Gastrocnemius medialis (tissue), 4 donors: ENCODE results near the gene FGF14. TPM values are rescaled to one million over a fixed set of nuclear protein-coding genes. Genes with fewer than 3 reads are reported as not detected.

ENCODE experiments used
- ATAC-seq, 2 donors: fragments of 150-250 bp; one replicate each; pipeline ENCODE4 v1.9.1; 2016
- DNase-seq, 2 donors: peaks; one replicate each; pipeline ENCODE4 v3.0.0-alpha.2; 2019
- H3K27ac ChIP-seq, 4 donors: fragments of 200-600 bp; sonication (generic); 1 replicate in 1 of 4; 2 replicates in 3 of 4; pipeline ENCODE4 v1.5.1; 2016 to 2018; ENCODE audit warnings: mild to moderate bottlenecking in 2 of 4, moderate library complexity in 1 of 4
- H3K27me3 ChIP-seq, 3 donors: fragments of 200-600 bp; sonication (generic) in 2 of 3; 1 replicate in 1 of 3; 2 replicates in 2 of 3; pipeline versions ENCODE4 v1.5.1 to v1.6.0; 2016 to 2019; ENCODE audit warnings: mild to moderate bottlenecking in 1 of 3, moderate library complexity in 1 of 3
- H3K36me3 ChIP-seq, 2 donors: fragments of 200-600 bp; sonication (generic) in 1 of 2; one replicate each; pipeline ENCODE4 v1.5.1; 2017 to 2018
- H3K4me1 ChIP-seq, 2 donors: fragments of 200-600 bp; sonication (generic) in 1 of 2; one replicate each; pipeline ENCODE4 v1.5.1; 2016 to 2017; ENCODE audit warnings: mild to moderate bottlenecking in 2 of 2
- H3K4me3 ChIP-seq, 4 donors: fragments of 200-600 bp; sonication (generic) in 3 of 4; 1 replicate in 1 of 4; 2 replicates in 3 of 4; pipeline ENCODE4 v1.5.1; 2016 to 2019; ENCODE audit warnings: mild to moderate bottlenecking in 2 of 4
- H3K9me3 ChIP-seq, 3 donors: fragments of 200-600 bp; sonication (generic) in 2 of 3; 1 replicate in 1 of 3; 2 replicates in 2 of 3; pipeline ENCODE4 v1.5.1; 2016 to 2019
- POLR2A ChIP-seq, 2 donors: fragments of 450-650 bp; IDR thresholded peaks; one replicate each; pipeline ENCODE4 v1.6.1; 2017; ENCODE audit warnings: antibody characterized with exemption in 2 of 2, mild to moderate bottlenecking in 2 of 2, moderate library complexity in 2 of 2
- in situ Hi-C, 4 donors: fragments of 200-750 bp; cut with MboI; loops; one replicate each; pipeline versions ENCODE4 v1.15.0 to v1.8.0; 2017; ENCODE audit warnings: low sequenced_read_pairs in 4 of 4
- intact Hi-C: fragments of 100-400 bp; cut with DNase I; formaldehyde crosslinking; loops from one replicate; pipeline ENCODE4 v1.15.1; 2023; ENCODE audit warnings: low total_unique reads
- total RNA-seq, 4 donors: library from RNA; depleted of rRNA; stranded (reverse); fragments of >200 nt; gene quantifications; one replicate each; pipeline versions ENCODE4 v1.1.0 to v1.2.3, GENCODE V29; 2016
- TF ChIP-seq, protein P1 (sequence below), 5 experiments: fragments of 450-650 bp in 3 of 5; fragments of 200-600 bp in 2 of 5; sonication (generic) in 2 of 5; IDR thresholded peaks in 4 of 5; conservative IDR thresholded peaks in 1 of 5; 1 replicate in 4 of 5; 2 replicates in 1 of 5; pipeline ENCODE4 v1.5.1; 2016 to 2019; ENCODE audit warnings: antibody characterized with exemption in 5 of 5, mild to moderate bottlenecking in 3 of 5, moderate library complexity in 3 of 5

The FGF14 gene
- total RNA-seq, 4 donors from 2014 or later, result 0.02 TPM; not detected in 3

DNA sequence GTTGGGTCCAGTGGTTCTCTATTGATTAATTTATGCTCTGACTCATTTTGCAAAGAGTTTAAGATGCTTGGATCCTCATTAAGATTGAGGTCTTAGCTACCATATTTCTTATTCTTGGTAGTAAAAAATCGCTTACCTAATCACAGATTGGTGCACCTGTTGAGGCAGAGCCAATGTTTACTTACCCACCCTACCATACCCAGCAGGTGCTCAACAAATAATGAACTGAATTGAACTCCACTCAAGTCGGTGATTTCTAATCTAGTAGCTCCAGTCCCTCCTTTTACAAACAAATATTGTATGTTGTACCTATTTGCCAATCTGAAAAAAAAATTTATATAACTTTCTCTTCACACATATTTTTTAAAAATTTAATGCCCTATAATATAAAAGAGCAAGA, 361.0 kb downstream of the FGF14 start:
- TF ChIP-seq POLR2A (IDR thresholded peaks at IDR 0.05), result no peak
- TF ChIP-seq, protein P1, sequence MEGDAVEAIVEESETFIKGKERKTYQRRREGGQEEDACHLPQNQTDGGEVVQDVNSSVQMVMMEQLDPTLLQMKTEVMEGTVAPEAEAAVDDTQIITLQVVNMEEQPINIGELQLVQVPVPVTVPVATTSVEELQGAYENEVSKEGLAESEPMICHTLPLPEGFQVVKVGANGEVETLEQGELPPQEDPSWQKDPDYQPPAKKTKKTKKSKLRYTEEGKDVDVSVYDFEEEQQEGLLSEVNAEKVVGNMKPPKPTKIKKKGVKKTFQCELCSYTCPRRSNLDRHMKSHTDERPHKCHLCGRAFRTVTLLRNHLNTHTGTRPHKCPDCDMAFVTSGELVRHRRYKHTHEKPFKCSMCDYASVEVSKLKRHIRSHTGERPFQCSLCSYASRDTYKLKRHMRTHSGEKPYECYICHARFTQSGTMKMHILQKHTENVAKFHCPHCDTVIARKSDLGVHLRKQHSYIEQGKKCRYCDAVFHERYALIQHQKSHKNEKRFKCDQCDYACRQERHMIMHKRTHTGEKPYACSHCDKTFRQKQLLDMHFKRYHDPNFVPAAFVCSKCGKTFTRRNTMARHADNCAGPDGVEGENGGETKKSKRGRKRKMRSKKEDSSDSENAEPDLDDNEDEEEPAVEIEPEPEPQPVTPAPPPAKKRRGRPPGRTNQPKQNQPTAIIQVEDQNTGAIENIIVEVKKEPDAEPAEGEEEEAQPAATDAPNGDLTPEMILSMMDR (IDR thresholded peaks at IDR 0.05 in 4 of 5, conservative IDR thresholded peaks at IDR 0.05 in 1 of 5), result no peak

DNA sequence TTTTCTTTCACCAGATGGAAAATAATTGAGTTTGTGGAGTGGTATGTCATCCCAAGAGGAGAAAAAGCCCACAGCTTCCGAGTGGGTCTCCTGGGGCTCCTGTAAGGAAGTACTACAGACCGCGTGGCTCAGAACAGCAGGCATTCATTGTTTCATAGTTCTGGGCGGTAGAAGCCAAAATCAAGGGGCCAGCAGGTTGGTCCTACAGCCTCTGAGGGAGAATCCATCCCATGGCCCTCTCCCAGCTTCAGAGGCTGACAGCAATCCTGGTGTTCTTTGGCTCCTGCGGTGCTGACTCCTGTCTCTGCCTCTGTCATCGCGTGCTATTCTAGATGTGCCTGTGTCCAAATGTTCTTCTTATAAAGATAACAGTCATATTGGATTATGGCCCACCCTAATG, 362.6 kb downstream of the FGF14 start:
- H3K27me3 ChIP-seq, result no peaks in the 10 kb centered on the region
- no peak for ATAC-seq
- no peaks in the 10 kb centered on the region for H3K9me3 ChIP-seq
- TF ChIP-seq POLR2A (IDR thresholded peaks at IDR 0.05), result no peak
- TF ChIP-seq, protein P1 (IDR thresholded peaks at IDR 0.05 in 4 of 5, conservative IDR thresholded peaks at IDR 0.05 in 1 of 5), result no peak
- no peaks in the 10 kb centered on the region for H3K4me1 ChIP-seq
- H3K36me3 ChIP-seq, result no peaks in the 10 kb centered on the region
- in situ Hi-C loops (no loop called here), intact Hi-C loops (no loop called here)
- H3K27ac ChIP-seq, result no peak overlapping the region
- no peak for DNase-seq
- H3K4me3 ChIP-seq, result no peak overlapping the region

More for the DNA sequence above, 361.0 kb downstream of the FGF14 start:
- H3K36me3 ChIP-seq, result no peaks in the 10 kb centered on the region
- H3K4me3 ChIP-seq, result no peak overlapping the region
- H3K4me1 ChIP-seq, result no peaks in the 10 kb centered on the region
- no peaks in the 10 kb centered on the region for H3K9me3 ChIP-seq
- in situ Hi-C loops, result no loop called here
- no peaks in the 10 kb centered on the region for H3K27me3 ChIP-seq
- intact Hi-C loops, result no loop called here
- ATAC-seq, result no peak
- no peak for DNase-seq
- no peak overlapping the region for H3K27ac ChIP-seq

GRCh38 chr13:102038787-102039186, 363.1 kb downstream of the FGF14 start:
- ATAC-seq (no peak), DNase-seq (no peak)
- Histone ChIP-seq H3K4me3 (no peak overlapping the region), H3K27me3 (no peaks in the 10 kb centered on the region), H3K36me3 (no peaks in the 10 kb centered on the region), H3K9me3 (no peaks in the 10 kb centered on the region), H3K27ac (no peak overlapping the region), H3K4me1 (no peaks in the 10 kb centered on the region)
- intact Hi-C loops (no loop called here), in situ Hi-C loops (no loop called here)
- TF ChIP-seq, protein P1 (IDR thresholded peaks at IDR 0.05 in 4 of 5, conservative IDR thresholded peaks at IDR 0.05 in 1 of 5), result no peak
- TF ChIP-seq POLR2A (IDR thresholded peaks at IDR 0.05), result no peak

DNA sequence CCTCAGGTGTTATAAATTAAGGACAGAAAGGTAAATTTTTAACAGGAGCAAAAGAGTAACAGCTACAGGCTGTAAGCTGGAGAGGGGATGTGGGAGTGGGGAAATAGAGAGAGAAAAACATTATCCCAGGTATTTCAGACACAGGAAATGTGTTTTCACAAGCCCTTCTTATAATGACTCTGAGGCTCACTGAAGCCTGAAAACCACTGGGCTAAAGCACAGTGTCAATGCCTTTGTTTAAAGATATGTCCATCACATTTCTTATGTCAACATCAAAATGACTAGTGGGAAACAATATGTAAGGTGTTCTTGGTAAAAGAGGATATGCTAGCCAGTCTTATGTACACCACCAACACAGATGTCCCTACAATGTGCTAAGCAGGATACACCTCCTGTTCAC, 365.9 kb downstream of the FGF14 start:
- H3K4me1 ChIP-seq, result no peaks in the 10 kb centered on the region
- no peak overlapping the region for H3K4me3 ChIP-seq
- no peak for ATAC-seq
- H3K9me3 ChIP-seq, result no peaks in the 10 kb centered on the region
- intact Hi-C loops (no loop called here), in situ Hi-C loops (no loop called here)
- TF ChIP-seq, protein P1 (IDR thresholded peaks at IDR 0.05 in 4 of 5, conservative IDR thresholded peaks at IDR 0.05 in 1 of 5), result no peak
- TF ChIP-seq POLR2A (IDR thresholded peaks at IDR 0.05), result no peak
- no peaks in the 10 kb centered on the region for H3K36me3 ChIP-seq
- H3K27ac ChIP-seq, result no peak overlapping the region
- H3K27me3 ChIP-seq, result no peaks in the 10 kb centered on the region
- no peak for DNase-seq

GRCh38 chr13:102033857-102034331, 368.0 kb downstream of the FGF14 start:
- DNase-seq (no peak), ATAC-seq (no peak)
- in situ Hi-C loops, result no loop called here

More at GRCh38 chr13:102033857-102034331, 368.0 kb downstream of the FGF14 start:
- H3K4me3 ChIP-seq, result no peak overlapping the region
- no peak overlapping the region for H3K27ac ChIP-seq
- TF ChIP-seq, protein P1 (IDR thresholded peaks at IDR 0.05 in 4 of 5, conservative IDR thresholded peaks at IDR 0.05 in 1 of 5), result no peak
- no peak for TF ChIP-seq POLR2A (IDR thresholded peaks at IDR 0.05)
- no peaks in the 10 kb centered on the region for H3K36me3 ChIP-seq
- intact Hi-C loops, result no loop called here
- H3K9me3 ChIP-seq, result no peaks in the 10 kb centered on the region
- no peaks in the 10 kb centered on the region for H3K27me3 ChIP-seq
- H3K4me1 ChIP-seq, result peaks cover 0 to 1% of the 10 kb centered on the region in 2 donors
